ENCODE results near the gene PDLIM7. TPM values are rescaled to one million over a fixed set of nuclear protein-coding genes. Genes with fewer than 3 reads are reported as not detected.

The PDLIM7 gene
- polyA plus RNA-seq, 1 donor (not counting 4 experiments of a cell fraction or from before 2014, with no cell fraction given): 48.5 TPM

DNA sequence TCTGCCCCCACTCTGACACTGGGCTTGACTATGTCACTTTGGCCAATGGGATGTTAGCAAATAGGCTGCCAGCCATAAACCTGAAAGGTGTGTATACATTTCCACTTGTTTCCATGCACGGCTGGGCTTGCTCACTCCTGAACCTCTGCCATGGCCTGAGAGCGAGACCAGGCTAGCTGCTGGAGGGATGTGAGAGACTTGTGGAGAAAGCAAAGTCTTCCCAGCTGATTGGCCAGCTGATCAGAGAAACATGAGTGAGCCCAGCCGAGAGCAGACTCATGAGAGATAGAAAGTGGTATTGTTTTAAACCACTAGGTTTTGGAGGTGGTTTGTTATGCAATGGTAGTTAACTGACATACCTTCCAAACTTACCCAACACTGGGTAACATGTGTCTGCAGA lies 43.0 kb upstream of the PDLIM7 start:
- no peaks in the 10 kb centered on the region for H3K9me3 ChIP-seq (ENCODE audit: control insufficient read depth, low read depth, low read length)
- no peak overlapping the region for H3K4me3 ChIP-seq (ENCODE audit: control insufficient read depth in 2 of 3, extremely low read depth in 1 of 3, insufficient read depth in 2 of 3, low read depth in 1 of 3, low read length in 3 of 3)
- peaks cover under 1% of the 10 kb centered on the region for H4K20me1 ChIP-seq (ENCODE audit: control insufficient read depth, extremely low read depth, insufficient read depth, low read length)
- FAIRE-seq: peak; percentile 87
- H3K9me1 ChIP-seq (ENCODE audit: control insufficient read depth, extremely low read depth, insufficient read depth, low read length): peaks cover 6% of the 10 kb centered on the region
- H3K36me3 ChIP-seq (ENCODE audit: control insufficient read depth in 2 of 2, extremely low read depth in 1 of 2, insufficient read depth in 2 of 2, low read length in 2 of 2): peaks cover 14 to 17% of the 10 kb centered on the region in 2 experiments
- H3K4me1 ChIP-seq (ENCODE audit: control insufficient read depth, extremely low read depth, insufficient read depth, low read length): peaks cover 37% of the 10 kb centered on the region
- DNase-seq (ENCODE audit: low read depth, low spot score): no peak
- no peak for TF ChIP-seq EZH2 (IDR thresholded peaks at IDR 0.05; ENCODE audit: low read length)
- TF ChIP-seq, protein P1, sequence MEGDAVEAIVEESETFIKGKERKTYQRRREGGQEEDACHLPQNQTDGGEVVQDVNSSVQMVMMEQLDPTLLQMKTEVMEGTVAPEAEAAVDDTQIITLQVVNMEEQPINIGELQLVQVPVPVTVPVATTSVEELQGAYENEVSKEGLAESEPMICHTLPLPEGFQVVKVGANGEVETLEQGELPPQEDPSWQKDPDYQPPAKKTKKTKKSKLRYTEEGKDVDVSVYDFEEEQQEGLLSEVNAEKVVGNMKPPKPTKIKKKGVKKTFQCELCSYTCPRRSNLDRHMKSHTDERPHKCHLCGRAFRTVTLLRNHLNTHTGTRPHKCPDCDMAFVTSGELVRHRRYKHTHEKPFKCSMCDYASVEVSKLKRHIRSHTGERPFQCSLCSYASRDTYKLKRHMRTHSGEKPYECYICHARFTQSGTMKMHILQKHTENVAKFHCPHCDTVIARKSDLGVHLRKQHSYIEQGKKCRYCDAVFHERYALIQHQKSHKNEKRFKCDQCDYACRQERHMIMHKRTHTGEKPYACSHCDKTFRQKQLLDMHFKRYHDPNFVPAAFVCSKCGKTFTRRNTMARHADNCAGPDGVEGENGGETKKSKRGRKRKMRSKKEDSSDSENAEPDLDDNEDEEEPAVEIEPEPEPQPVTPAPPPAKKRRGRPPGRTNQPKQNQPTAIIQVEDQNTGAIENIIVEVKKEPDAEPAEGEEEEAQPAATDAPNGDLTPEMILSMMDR (optimal IDR thresholded peaks at IDR 0.05 in 1 of 3, IDR thresholded peaks at IDR 0.05 in 1 of 3, conservative IDR thresholded peaks at IDR 0.05 in 1 of 3; ENCODE audit: extremely low read depth in 1 of 3, insufficient read depth in 2 of 3, low read length in 3 of 3): no peak
- H3K27me3 ChIP-seq (ENCODE audit: control insufficient read depth, extremely low read depth, insufficient read depth, low read length): no peaks in the 10 kb centered on the region
- H3K27ac ChIP-seq (ENCODE audit: control insufficient read depth, insufficient read depth, low read length): no peak overlapping the region
- H3K4me2 ChIP-seq (ENCODE audit: control insufficient read depth, extremely low read depth, insufficient read depth, low read depth, low read length): no peak overlapping the region
- peaks cover 58% of the 10 kb centered on the region for H3K79me2 ChIP-seq (ENCODE audit: control insufficient read depth, insufficient read depth, low read length)
- H2AFZ ChIP-seq (ENCODE audit: control insufficient read depth, low read length): no peak overlapping the region
- H3K9ac ChIP-seq (ENCODE audit: control insufficient read depth, extremely low read depth, insufficient read depth, low read length): no peak overlapping the region
- dilution Hi-C loops (cut with MboI; ENCODE audit: extremely low pct_ligation_motif_present, low sequenced_read_pairs): no loop called here

DNA sequence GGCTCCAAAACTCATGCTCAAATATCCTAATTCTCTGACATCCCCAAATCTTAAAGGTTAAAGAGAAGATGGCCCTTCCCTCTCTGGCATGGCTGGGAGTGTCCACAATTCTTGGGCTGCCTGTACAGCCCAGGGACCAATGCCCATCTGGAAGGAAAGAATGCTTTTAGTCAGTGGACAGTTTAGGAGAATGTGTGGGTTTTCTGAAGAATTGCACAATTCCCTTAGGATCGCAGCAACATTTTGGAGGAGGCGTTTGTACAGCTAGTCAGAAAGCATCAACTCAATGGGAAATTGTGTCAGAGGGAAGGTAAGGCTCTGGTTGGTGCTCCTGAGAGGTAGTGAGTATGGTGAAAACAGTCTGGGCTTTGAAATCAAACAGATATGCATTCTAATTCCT lies 42.0 kb upstream of the PDLIM7 start:
- TF ChIP-seq, protein P1 (optimal IDR thresholded peaks at IDR 0.05 in 1 of 3, IDR thresholded peaks at IDR 0.05 in 1 of 3, conservative IDR thresholded peaks at IDR 0.05 in 1 of 3; ENCODE audit: extremely low read depth in 1 of 3, insufficient read depth in 2 of 3, low read length in 3 of 3): no peak
- no peak for TF ChIP-seq EZH2 (IDR thresholded peaks at IDR 0.05; ENCODE audit: low read length)
- Histone ChIP-seq H3K9me3 (ENCODE audit: control insufficient read depth, low read depth, low read length) (no peaks in the 10 kb centered on the region), H3K9ac (ENCODE audit: control insufficient read depth, extremely low read depth, insufficient read depth, low read length) (no peak overlapping the region), H3K9me1 (ENCODE audit: control insufficient read depth, extremely low read depth, insufficient read depth, low read length) (peaks cover 6% of the 10 kb centered on the region), H2AFZ (ENCODE audit: control insufficient read depth, low read length) (no peak overlapping the region), H3K79me2 (ENCODE audit: control insufficient read depth, insufficient read depth, low read length) (peaks cover 51% of the 10 kb centered on the region), H3K36me3 (ENCODE audit: control insufficient read depth in 2 of 2, extremely low read depth in 1 of 2, insufficient read depth in 2 of 2, low read length in 2 of 2) (peaks cover 17 to 20% of the 10 kb centered on the region in 2 experiments), H3K27me3 (ENCODE audit: control insufficient read depth, extremely low read depth, insufficient read depth, low read length) (no peaks in the 10 kb centered on the region), H3K4me2 (ENCODE audit: control insufficient read depth, extremely low read depth, insufficient read depth, low read depth, low read length) (peak overlapping the region; percentile 48), H4K20me1 (ENCODE audit: control insufficient read depth, extremely low read depth, insufficient read depth, low read length) (no peaks in the 10 kb centered on the region), H3K27ac (ENCODE audit: control insufficient read depth, insufficient read depth, low read length) (peak overlapping the region; percentile 19), H3K4me3 (ENCODE audit: control insufficient read depth in 2 of 3, extremely low read depth in 1 of 3, insufficient read depth in 2 of 3, low read depth in 1 of 3, low read length in 3 of 3) (no peak overlapping the region), H3K4me1 (ENCODE audit: control insufficient read depth, extremely low read depth, insufficient read depth, low read length) (peaks cover 33% of the 10 kb centered on the region)
- FAIRE-seq: peak; percentile 51
- dilution Hi-C loops (cut with MboI; ENCODE audit: extremely low pct_ligation_motif_present, low sequenced_read_pairs): no loop called here
- no peak for DNase-seq (ENCODE audit: low read depth, low spot score)
